DLD1 (cell line): ENCODE data around the gene ZNF669.

Source experiments
- in situ Hi-C: cut with HindIII; loops from 2 replicates; pipeline ENCODE4 v1.10.0; 2017; ENCODE audit warnings: low sequenced_read_pairs

The ZNF669 gene

DNA sequence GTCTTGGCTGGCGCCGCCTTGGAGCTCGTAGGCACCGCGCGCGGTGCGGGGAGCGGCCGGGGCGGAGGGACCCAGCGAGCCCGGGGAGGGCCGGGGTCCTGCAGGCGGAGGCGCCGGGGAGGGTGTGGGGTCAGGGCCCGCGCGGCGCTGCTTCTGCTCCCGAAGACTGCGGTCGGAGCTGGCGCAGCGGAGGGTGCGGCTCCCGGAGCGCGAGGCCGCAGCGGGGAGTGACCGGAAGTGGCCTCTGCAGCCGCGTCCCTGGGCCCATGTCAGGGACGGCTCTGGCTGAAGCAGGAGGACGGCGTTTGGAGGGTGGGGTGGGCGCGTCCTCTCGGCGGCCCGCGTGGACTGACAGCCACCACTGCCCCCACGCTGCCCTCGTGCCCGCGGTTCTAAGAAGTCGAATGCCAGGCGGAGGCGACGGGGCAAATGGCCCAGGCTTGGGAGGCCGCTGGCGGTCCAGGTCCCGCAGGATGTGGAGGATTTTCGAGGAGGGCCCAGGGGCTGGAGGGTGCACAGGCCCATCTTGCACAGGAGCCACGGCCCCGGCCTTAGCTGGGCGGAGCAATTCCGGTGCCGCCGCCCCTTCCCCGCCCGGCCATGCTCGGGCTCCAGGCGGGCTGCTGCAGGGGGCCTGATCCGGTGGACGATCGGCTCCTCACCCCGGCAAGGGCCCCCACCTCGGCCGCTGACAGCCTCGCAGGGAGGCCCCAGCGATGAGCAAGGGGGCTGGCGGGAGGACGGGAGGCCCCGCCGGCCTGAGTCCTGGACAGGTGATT, 7.7 kb upstream of the ZNF669 start:
- in situ Hi-C loops = no loop called here

DNA sequence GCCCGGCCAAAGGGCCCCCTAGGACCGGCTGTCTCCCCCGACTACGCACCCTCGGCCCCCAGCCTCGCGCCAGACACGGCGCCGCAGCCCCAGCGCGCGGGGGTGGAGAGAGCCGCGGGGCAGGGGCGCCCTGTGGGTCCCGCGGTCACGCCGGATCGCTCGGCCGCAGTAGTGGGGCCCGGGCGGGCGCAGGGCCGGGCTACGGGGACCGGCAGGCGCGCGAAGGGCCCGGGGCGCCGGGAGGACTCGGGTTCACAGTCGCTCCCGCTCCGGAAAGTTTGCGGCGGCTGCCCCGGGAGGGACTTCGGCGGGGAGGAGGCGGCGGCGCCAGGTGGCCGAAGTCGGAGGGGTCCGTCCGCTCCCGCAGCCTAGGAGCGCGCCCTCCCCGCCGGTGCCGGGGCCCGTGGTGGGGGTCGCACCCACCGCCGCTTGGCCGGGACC, 7.1 kb upstream of the ZNF669 start:
- in situ Hi-C loops = no loop called here

DNA sequence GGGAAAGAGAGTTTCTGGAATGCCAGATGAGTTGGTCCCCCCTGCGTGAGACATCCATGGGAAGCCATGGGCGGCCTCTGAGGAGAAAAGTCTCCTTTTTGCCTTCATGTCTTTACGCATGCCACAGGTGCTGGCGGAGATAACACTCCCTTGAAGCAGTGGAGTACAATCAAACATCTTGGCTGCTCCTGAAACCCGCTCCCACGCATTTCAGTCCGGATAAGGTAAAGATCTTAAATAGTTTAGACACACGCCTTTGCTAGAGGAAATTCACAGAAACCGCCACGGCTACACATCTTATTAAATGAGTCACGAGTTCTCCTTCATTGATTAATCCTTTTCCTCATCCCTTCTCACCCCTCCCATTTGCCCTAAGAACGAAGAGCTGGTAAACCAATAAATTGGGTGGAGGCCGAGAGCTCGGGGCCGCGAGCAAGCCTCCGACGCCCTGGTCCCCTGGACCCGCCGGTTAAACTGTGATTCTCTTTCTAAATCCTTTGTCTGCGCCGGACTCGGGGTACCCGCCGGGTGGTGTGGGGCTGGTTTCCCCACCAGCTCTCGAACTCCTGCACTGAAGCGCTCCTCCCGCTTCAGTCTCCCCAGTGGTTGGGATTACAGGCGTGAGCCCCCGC, 6.6 kb upstream of the ZNF669 start:
- in situ Hi-C loops = no loop called here

DNA sequence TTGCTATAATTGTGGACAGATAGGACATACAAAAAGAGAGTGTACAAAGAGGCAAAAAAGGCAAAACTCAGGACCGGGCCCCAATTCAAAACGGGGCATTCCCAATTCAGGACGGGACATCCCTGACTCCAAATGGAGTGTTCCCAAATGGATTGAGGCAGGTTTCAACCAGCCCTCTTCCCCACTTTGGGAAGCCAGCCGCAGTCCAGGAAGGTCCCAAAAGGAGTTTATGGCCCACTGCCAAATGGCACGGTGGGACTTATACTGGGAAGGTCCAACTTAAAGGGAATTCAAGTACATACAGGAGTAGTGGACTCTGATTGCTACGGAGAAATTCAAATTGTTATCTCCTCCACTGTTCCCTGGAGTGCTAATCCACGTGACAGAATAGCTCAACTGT, 3.5 kb upstream of the ZNF669 start:
- in situ Hi-C loops = no loop called here

DNA sequence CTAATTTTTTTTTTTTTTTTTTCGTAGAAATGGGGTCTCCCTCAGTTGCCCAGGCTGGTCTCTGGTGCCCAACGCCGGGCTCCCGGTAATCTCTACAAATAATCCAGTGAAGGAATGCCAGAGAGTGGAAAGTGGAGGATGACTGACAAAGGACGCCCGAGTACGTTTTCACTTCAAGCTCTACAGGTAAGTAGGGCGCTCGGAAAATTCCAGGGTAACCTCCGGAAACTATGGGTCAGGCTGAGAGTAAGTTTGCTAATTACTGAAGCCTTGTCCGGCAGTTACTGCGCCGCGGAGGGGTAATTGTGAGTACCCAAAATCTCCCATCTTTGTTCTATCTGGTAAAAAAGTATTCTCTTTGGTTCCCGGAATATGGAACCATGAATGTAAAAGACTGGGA, 1.8 kb upstream of the ZNF669 start:
- in situ Hi-C loops = no loop called here

DNA sequence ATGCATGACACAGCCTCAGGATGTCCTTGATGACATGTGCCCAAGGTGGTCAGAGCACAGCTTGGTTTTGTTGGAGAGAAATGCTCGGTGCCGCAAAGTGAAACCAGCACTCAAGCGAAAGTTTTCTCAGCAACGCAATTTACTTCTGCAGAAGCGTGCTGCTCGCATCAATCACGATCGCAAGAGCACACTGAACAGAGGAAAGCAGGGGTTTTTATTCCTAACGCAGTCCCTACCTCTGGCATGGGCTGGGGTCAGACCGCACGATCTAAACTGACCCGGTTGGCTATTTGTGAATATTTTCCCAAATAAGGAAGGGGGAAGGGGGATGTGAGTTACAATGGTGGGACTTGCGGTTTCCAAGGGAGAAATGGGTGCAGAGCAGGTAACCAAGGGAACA, 809 bp upstream of the ZNF669 start:
- in situ Hi-C loops = no loop called here

DNA sequence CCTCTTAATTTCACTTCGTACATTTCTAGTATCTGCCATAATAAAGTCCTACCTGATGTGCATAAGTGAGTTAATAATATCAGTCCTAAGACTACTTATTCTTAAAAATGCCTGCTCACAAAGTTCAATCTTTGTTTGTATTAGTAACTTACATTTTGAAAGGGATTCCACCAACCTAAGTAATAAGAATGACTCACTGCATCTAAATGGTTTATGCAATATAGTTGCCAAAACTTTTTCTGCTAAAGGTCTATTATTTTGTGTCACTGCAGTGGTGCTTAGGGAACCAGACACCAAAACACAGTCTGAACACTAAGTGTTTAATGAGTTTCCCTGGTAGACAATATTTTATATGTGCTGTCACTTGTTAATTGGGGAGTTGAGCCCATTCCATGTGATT, 1.8 kb downstream of the ZNF669 start:
- in situ Hi-C loops = no loop called here

DNA sequence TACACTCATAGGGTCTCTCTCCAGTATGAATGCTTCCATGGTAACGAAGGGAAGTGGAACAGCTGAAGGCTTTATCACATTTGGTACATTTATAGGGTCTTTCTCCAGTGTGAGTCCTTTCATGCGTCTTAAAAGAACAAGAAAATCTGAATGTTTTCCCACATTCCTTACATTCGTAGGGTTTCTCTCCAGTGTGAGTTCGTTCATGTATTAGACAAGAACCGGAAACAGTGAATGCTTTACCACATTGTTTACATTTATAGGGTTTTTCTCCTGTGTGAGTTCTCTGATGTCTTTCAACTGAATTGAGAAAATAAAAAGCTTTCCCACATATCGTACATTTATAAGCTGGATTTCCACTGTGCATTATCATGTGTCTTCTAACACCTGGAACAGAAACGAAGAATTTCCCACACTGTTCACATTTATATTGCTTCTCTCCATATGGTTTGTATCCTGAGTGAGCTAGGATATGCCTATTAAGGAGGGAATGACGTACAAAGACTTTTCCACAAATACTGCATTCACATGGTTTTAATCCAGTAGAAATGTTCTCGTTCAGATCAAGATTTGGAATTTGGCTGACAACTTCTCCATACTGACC, 3.4 kb downstream of the ZNF669 start:
- in situ Hi-C loops = no loop called here

DNA sequence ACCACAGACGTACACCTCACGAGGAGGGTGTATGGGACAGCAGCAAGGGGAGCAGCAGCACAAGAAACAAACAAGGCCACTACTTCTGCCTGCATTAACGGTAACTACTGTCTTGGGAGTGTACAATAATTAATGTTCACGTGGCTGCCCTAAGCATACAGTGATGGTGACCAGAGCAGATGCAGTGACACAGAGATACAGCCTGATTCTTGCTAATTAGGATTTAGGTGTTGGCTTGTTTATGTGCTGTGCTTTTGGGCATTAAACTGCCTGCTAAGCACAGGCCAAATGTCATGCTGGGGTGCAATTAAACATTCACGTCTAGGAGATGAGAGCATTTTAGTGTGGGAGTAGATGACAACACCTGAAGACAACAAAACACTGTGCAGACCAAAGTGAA, 7.2 kb downstream of the ZNF669 start:
- in situ Hi-C loops = no loop called here

DNA sequence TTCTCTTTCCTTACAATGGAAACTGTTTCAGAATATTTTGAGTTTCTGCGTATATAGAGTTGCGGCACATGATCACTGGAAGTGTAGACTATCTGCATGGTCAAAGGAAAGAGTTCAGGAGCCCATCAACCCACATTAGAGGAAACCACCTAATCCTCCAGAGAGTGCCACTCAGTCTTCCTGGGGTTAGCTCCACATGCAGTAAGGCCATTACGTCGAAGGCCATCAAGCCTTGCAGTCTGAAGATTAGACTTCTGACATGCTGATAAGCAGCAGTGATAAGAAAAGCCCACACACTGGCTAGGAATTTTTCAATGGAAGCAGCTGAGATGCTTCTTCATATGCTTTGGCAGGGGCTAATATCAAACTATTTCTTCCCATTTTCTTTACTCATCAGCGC, 7.6 kb downstream of the ZNF669 start:
- in situ Hi-C loops = no loop called here

DNA sequence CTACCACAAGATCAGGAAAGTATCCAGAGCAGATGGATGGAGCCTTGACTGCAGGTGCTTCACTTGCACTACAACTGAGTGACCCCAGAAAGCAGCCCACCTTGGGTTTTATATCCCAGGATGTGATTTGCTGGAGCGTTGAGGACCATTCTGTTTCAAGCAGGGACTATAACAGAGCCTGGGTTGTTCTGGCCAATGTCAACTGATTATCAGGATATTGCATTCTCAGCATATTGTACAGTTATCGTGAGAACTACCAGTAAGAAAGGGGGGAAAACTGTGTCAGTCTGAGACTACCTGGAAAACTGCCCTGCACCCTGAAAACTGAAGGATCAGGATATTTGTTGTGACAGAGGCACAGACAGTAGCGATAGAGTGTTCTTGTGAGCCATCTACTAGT, 8.0 kb downstream of the ZNF669 start:
- in situ Hi-C loops = no loop called here

DNA sequence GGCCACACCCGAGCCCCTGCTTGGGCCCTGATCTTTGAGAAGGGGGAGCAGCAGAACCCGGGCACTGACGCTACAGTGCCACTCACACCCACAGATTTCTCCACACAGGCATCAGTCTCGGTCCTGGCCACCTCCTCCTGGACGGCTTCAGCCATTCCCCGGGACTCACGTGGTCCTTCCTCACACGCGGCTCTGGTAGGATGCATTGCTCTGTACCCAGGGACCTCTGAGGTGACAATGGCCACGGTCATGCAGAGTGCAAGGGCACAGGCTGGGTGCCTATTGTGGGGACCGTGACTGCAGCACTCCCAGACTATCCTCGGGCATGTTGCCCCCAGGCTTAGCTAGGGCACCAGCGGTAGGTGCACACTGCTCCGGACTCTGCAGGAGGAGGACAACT, 13.7 kb downstream of the ZNF669 start:
- in situ Hi-C loops = no loop called here

DNA sequence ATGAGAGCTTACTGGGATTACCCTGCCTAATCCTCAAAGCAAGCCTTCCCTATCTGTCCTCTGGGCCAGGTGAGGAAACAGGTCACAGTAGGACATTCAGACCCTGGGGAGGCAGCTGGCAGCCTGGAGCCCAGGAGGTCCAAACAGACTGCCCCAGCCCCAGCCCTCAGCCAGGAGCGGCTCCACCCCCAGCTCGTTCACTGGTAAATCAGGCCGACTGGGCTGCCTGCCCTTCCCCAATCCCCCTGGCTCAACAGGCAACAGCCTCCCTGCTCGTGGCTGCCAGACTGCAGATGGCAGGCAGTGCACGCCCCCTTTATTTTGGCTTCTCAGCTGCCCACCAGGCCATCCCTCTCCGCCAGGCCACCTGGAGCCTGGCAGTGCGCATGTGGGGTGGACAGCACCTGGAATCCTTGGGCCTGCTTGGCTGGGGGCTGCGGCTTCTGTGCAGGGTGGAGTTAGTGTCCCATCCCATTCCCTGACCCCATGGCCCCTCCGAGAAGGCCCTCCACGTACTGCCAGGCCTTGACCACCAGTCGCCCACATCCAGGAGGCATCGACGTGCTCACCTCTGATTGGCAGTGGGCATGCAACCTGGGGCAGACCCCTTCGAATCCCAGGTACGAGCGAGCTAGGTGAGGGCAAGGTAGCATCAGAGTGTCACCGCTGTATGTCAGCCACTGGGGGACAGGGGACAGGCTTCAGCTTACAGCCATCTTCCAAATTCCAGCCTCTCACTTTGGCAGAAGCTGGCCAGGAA, 14.4 kb downstream of the ZNF669 start:
- in situ Hi-C loops = no loop called here

DNA sequence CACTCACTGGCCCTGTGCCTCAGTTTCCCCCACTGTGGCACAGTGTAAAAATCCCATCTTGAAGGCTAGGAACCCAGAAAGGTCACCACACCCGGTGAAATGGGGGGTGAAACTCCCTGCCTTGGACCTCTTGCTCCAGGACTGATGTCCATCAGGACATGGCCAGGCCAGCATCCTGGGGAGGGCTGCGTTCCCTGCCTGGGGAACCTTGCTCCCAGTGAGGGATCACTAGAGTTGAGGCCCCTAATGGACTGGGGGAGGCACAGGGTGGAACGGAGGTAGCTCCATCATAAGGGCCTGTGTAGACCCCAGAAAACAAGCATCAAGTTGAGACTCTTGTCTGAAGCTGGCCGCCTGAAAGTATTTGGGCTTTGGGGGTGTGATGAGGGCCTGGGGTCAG, 15.2 kb downstream of the ZNF669 start:
- in situ Hi-C loops = no loop called here

DNA sequence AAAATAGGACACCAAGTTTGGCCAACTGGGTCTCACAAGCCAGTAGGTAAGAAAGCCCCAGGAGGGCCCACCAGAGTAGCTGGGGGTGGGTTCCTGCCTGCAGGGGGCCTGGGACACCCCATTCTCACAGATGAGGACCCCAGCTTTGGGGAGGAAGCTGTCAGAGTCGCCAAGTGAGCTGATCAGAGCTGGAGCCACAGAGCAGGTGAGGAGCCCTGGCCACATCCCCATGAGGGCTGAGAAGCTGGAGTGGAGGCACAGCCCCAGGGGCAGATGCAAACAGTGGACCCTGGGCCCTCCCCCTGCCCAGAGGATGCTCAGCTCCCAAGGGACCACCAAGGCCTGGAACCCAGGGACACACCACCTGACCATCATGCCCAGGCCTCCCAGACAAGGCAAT, 16.9 kb downstream of the ZNF669 start:
- in situ Hi-C loops = no loop called here

DNA sequence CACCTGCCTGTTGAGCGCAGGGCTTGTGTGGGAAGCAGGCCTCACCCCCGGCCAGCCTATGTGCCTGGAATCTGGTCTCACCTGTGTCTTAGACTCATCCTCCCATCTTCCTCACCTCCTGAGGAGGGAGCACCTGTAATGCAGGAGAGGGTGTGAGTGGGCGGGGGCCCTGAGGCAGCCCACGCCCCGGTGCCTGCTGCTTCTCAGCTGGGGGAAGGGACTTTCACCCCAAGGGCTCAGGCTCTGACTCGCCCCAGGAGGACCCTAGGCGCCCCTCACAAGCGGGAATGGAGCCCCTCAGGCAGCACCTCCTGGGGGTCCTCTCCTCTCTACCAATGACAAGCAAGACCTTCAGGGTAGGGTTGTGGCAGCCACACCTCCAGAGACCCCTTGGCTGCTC, 18.8 kb downstream of the ZNF669 start:
- in situ Hi-C loops = no loop called here

DNA sequence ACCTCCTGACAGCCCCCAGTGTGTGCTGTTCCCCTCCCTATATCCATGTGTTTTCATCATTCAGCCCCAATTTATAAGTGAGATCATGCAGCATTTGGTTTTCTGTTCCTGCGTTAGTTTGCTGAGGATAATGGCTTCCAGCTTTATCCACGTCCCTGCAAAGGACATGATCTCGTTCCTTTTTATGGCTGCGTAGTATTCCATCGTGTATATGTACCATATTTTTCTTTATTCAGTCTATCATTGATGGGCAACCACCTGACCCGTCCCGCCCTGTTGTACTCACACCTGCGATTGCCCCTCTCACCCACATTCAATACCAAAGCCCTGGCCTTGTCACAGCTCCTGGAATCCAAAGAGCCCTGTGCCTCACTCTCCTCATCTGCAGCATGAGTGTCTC, 19.4 kb downstream of the ZNF669 start:
- in situ Hi-C loops = no loop called here

DNA sequence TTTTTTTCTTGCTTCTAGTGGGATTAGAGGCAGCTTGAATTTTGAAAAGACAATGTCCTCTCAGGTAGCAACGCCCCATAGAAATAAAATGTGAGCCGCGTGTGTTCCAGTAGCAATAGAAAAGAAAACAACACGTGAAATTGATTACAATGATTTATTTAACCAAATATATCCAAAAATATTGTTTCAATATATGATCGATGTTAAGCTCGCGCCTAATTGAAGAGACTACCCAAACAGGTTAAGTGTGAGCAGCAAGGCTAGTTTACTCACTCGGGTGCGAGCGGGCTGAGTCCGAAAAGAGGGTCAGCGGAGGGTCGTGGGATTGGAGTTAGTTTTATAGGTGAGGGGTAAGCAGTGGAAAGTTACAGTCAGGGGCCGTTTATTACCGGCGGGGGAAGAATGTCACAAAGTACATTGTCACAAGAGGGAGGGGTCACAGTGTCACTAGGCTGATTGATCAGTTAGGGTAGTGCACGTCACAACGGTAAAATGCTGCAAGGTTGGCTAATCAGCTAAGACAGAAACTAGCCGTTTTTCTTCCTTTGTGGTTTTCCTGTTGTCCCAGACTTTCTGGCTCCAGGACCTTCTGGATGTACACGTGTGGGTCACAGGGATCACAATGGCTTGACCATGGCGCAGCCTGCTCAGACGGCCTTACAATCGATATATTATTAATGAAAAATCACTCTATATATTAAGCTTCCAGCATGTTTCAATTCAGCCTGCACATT, 24.8 kb downstream of the ZNF669 start:
- in situ Hi-C loops = no loop called here

DNA sequence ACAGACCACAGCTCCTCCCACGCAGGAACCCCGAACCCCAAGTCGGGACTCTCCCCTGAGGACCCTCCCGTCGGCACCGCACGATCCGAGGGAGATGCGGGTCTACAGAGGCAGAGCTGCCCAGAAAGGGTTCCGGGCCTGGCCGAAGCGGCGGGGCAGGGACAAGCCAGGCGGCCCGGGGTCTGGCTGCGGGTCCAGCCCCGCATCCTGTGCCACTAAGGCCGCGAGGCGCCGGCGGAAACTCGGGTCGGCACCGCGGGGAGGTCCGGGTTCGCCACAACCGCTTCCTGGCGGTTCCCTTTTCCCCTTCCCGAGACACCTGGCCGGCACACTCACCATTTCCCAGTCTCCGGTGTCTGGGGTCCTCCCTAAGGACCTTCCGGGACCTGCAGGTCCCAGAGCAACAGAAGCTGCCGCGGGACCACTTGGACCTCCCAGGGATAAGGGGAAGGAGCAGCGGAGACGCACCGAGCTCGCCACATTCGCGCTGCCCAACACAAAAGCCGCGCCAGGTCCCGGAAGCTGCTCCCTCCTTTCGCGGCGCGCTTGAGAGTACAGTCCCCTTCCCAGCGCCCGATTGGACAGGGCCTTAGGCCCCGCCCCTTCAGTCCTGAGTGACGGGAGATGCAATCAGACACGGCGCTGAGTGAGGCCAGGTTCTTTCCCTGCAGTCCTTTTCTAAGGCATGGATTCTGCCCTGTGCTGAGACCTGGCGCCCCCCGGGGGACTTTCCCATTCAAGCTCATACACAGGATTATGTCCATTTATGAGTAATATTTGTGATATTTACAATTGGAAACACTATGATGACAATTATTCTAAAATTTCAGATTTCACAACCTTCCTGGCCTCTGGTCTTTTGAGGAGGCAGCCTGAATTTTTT, 25.7 kb downstream of the ZNF669 start, which contains the start of gene ZNF670:
Gene ZNF670 (minus strand): TSS at position 554 of the 883 bp plus-strand sequence. CDS start 215 bp downstream, at position 339.
- in situ Hi-C loops = no loop called here

DNA sequence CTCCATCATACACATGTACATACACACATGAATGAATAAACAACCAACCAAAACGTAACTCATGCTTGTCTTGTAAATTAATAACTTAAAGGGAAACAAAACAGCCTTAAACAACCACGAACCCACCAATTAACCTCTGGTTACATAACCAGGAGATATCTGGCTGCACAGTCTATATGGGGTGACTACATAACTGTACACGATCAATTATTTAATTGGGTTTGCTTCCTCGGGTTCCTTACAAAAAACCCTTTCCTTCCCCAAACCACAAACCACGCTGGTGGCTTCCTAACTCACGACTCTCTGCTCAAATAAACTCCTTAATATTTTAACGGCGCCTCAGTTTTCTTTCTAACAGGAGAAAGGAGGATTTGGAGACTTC, 26.3 kb downstream of the ZNF669 start:
- in situ Hi-C loops = no loop called here
